ENCODE measurements around the gene VPS4A.

- TF ChIP-seq CTCF (IDR thresholded peaks at IDR 0.05) (no peak), POLR2AphosphoS5 (IDR thresholded peaks at IDR 0.05) (no peak), POLR2A (IDR thresholded peaks at IDR 0.05) (no peak)
Measured at GRCh38 chr16:69323415-69323814, 12.3 kb downstream of the VPS4A start.

Measured in prostate gland (tissue), 2 donors.